HCT116 (cell line): ENCODE data around the gene SCARF2. TPM values are rescaled to one million over a fixed set of nuclear protein-coding genes. Genes with fewer than 3 reads are reported as not detected.

ENCODE experiments used
- ATAC-seq: fragments of 200-7000 bp; cut with Tn5 transposase; 2 replicates; pipeline ENCODE4 v1.9.1; 2020; ENCODE audit warnings: mild to moderate bottlenecking, moderate library complexity
- BruUV-seq: library from RNA; stranded (reverse); fragments of 400-500 nt; replicated peaks from 2 replicates; lab custom pipeline; 2021; lab: Mats Ljungman, UMichigan
- CTCF ChIA-PET: fragments of 300-600 bp; sonication (Branson Sonifier 250); formaldehyde crosslinking; loops from one replicate; lab custom pipeline; 2021; ENCODE audit warnings: antibody characterized with exemption; lab: Charles Lee
- POLR2A ChIA-PET: fragments of 300-600, 350-600 bp; sonication (Branson Sonifier 250); formaldehyde crosslinking; loops from one replicate; lab custom pipeline; 2021; ENCODE audit warnings: antibody characterized with exemption; lab: Charles Lee
- RAD21 ChIA-PET, 2 experiments: fragments of 300-600 bp; sonication (Branson Sonifier 250); formaldehyde crosslinking; loops; one replicate each; lab custom pipeline; 2023; ENCODE audit warnings: low total read pairs in 2 of 2; ENCODE audit not compliant: uncharacterized antibody in 2 of 2, unreplicated experiment in 2 of 2, low non-redundant PET in 1 of 2; lab: Charles Lee
- DNase-seq: peaks from one replicate; pipeline ENCODE4 v3.0.0-alpha.2; 2010; ENCODE audit warnings: low read depth, low spot score
- H2AFZ ChIP-seq: fragments of 200-600 bp; shearing (Covaris generic), sonication (generic); 2 replicates; pipeline ENCODE4 v1.6.1; 2017; ENCODE audit warnings: low read depth, mixed run types, mixed read lengths, antibody characterized with exemption, low read length; ENCODE audit not compliant: poor library complexity, severe bottlenecking
- H3K27ac ChIP-seq: 2 replicates; pipeline ENCODE4 v1.5.1; 2012; ENCODE audit warnings: low read depth, low read length
- H3K27me3 ChIP-seq: fragments of 200-600 bp; sonication (generic); 2 replicates; pipeline ENCODE4 v1.6.1; 2016; ENCODE audit warnings: mixed run types, low read length, mixed read lengths; ENCODE audit not compliant: insufficient read depth
- H3K36me3 ChIP-seq, 2 experiments: fragments of 200-500 bp in 1 of 2; fragments of 200-600 bp in 1 of 2; sonication (Bioruptor generic) in 1 of 2; sonication (generic) in 1 of 2; 2 replicates each; pipeline versions ENCODE4 v1.5.1 to v1.6.1; 2014 to 2016; ENCODE audit warnings: low read length in 2 of 2, inconsistent platforms in 1 of 2, mixed read lengths in 1 of 2, mixed run types in 1 of 2; ENCODE audit not compliant: insufficient read depth in 2 of 2, control insufficient read depth in 1 of 2
- H3K4me1 ChIP-seq, 2 experiments: fragments of 200-600 bp in 1 of 2; sonication (generic) in 1 of 2; 2 replicates each; pipeline versions ENCODE4 v1.5.1 to v1.6.1; 2012 to 2017; ENCODE audit warnings: low read length in 2 of 2, inconsistent platforms in 1 of 2, mild to moderate bottlenecking in 1 of 2, mixed read lengths in 1 of 2, mixed run types in 1 of 2, moderate library complexity in 1 of 2; ENCODE audit not compliant: insufficient read depth in 2 of 2, control insufficient read depth in 1 of 2
- H3K4me2 ChIP-seq: fragments of 200-600 bp; sonication (generic); 2 replicates; pipeline ENCODE4 v1.6.1; 2017; ENCODE audit warnings: mixed run types, low read length, mixed read lengths
- H3K4me3 ChIP-seq, 2 experiments: fragments of 200-600 bp in 1 of 2; sonication (generic) in 1 of 2; replicated peaks in 1 of 2; 2 replicates each; pipeline ENCODE4 v1.5.1; 2011 to 2016; ENCODE audit warnings: low read length in 2 of 2, control low read depth in 1 of 2, low read depth in 1 of 2, mild to moderate bottlenecking in 1 of 2, mixed read lengths in 1 of 2, mixed run types in 1 of 2
- H3K79me2 ChIP-seq: fragments of 200-600 bp; sonication (generic); 2 replicates; pipeline ENCODE4 v1.6.1; 2017; ENCODE audit warnings: mild to moderate bottlenecking, mixed run types, low read length, moderate library complexity, mixed read lengths; ENCODE audit not compliant: insufficient read depth
- H3K9ac ChIP-seq: fragments of 200-600 bp; sonication (generic); 2 replicates; pipeline ENCODE4 v1.6.1; 2016; ENCODE audit warnings: low read length, mixed read lengths
- H3K9me2 ChIP-seq: fragments of 200-600 bp; sonication (generic), shearing (Covaris generic); 2 replicates; pipeline ENCODE4 v1.6.1; 2017; ENCODE audit warnings: mixed run types, mild to moderate bottlenecking, moderate library complexity; ENCODE audit not compliant: insufficient read depth
- H3K9me3 ChIP-seq, 2 experiments: fragments of 200-500 bp in 1 of 2; fragments of 200-600 bp in 1 of 2; sonication (Bioruptor generic) in 1 of 2; sonication (generic) in 1 of 2; 2 replicates each; pipeline ENCODE4 v1.6.1; 2014 to 2017; ENCODE audit warnings: low read length in 2 of 2, mixed read lengths in 2 of 2, inconsistent platforms in 1 of 2, low read depth in 1 of 2, mild to moderate bottlenecking in 1 of 2, mixed run types in 1 of 2, moderate library complexity in 1 of 2; ENCODE audit not compliant: control insufficient read depth in 1 of 2, insufficient read depth in 1 of 2
- H4K20me1 ChIP-seq: fragments of 200-600 bp; sonication (generic), shearing (Covaris generic); 2 replicates; pipeline ENCODE4 v1.6.1; 2017; ENCODE audit warnings: mixed run types, mild to moderate bottlenecking, moderate library complexity; ENCODE audit not compliant: insufficient read depth
- CEBPB ChIP-seq: IDR thresholded peaks from 2 replicates; pipeline ENCODE4 v1.6.1; 2012; ENCODE audit warnings: low read depth
- CTCF ChIP-seq, 3 experiments: fragments of 200-600 bp in 1 of 3; sonication (generic) in 1 of 3; IDR thresholded peaks in 2 of 3; conservative IDR thresholded peaks in 1 of 3; 2 replicates each; pipeline ENCODE4 v1.5.1; 2012 to 2017; ENCODE audit warnings: low read depth in 2 of 3, low read length in 2 of 3, antibody characterized with exemption in 1 of 3, borderline replicate concordance in 1 of 3, control low read depth in 1 of 3, mild to moderate bottlenecking in 1 of 3, mixed read lengths in 1 of 3, mixed run types in 1 of 3, moderate library complexity in 1 of 3; ENCODE audit not compliant: insufficient read depth in 1 of 3
- EGR1 ChIP-seq: IDR thresholded peaks from 2 replicates; pipeline ENCODE4 v1.6.1; 2012; ENCODE audit warnings: low read depth
- JUND ChIP-seq: IDR thresholded peaks from 2 replicates; pipeline ENCODE4 v1.6.1; 2012
- REST ChIP-seq: IDR thresholded peaks from 2 replicates; pipeline ENCODE4 v1.6.1; 2012; ENCODE audit warnings: low read depth
- SIN3A ChIP-seq: IDR thresholded peaks from 2 replicates; pipeline ENCODE4 v1.6.1; 2012; ENCODE audit warnings: low read depth
- SP1 ChIP-seq: IDR thresholded peaks from 2 replicates; pipeline ENCODE4 v1.6.1; 2012; ENCODE audit warnings: low read depth
- TCF7L2 ChIP-seq: IDR thresholded peaks from 2 replicates; pipeline ENCODE4 v1.7.0; 2011; ENCODE audit warnings: borderline replicate concordance, inconsistent platforms; ENCODE audit not compliant: insufficient read depth, insufficient read length; ENCODE audit errors: extremely low read depth
- YY1 ChIP-seq: IDR thresholded peaks from 2 replicates; pipeline ENCODE4 v1.6.1; 2011; ENCODE audit warnings: low read length, low read depth, moderate library complexity, mild to moderate bottlenecking; ENCODE audit not compliant: insufficient replicate concordance; ENCODE audit errors: extremely low read depth
- ZBTB33 ChIP-seq: IDR thresholded peaks from 2 replicates; pipeline ENCODE4 v1.6.1; 2011; ENCODE audit warnings: mild to moderate bottlenecking, low read length, moderate library complexity; ENCODE audit not compliant: insufficient replicate concordance; ENCODE audit errors: extremely low read depth
- intact Hi-C: fragments of 100-400 bp; cut with micrococcal nuclease; formaldehyde crosslinking; loops from 2 replicates; pipeline ENCODE4 v1.10.0; 2022
- total RNA-seq: library from RNA; stranded (reverse); gene quantifications from one replicate; pipeline ENCODE4 v1.2.1, GENCODE V29; 2021; ENCODE audit not compliant: unreplicated experiment

Gene SCARF2
- total RNA-seq, 1 experiment from 2014 or later = 2.5 TPM

- H2AFZ ChIP-seq = no peak overlapping the region
- H3K36me3 ChIP-seq = peaks cover 0 to 3% of the 10 kb centered on the region in 2 experiments; a peak in 3 of 4 replicates
- H3K4me1 ChIP-seq = peaks cover 1 to 3% of the 10 kb centered on the region in 2 experiments; a peak in 2 of 4 replicates
- ChIA-PET RAD21 (no interaction called here), CTCF (no interaction called here), POLR2A (no interaction called here)
- ATAC-seq (no peak), DNase-seq (no peak)
- intact Hi-C loops = no loop called here
- TF ChIP-seq TCF7L2 (no peak), CTCF (IDR thresholded peaks at IDR 0.05 in 2 of 3, conservative IDR thresholded peaks at IDR 0.05 in 1 of 3; ENCODE audit: borderline replicate concordance in 1 of 3, insufficient read depth in 1 of 3, low read depth in 2 of 3, low read length in 2 of 3) (no peak), SP1 (no peak), CEBPB (no peak), JUND (no peak), YY1 (no peak), EGR1 (no peak), REST (no peak), ZBTB33 (no peak), SIN3A (no peak)
- no peak overlapping the region for H3K4me3 ChIP-seq
- no peak overlapping the region for H3K9ac ChIP-seq
- no peaks in the 10 kb centered on the region for H3K27me3 ChIP-seq
- H3K9me2 ChIP-seq = no peaks in the 10 kb centered on the region
- no TSS peak for BruUV-seq
- H3K79me2 ChIP-seq = peaks cover 7% of the 10 kb centered on the region; the same call in 1 of the 2 replicates
- H4K20me1 ChIP-seq = no peaks in the 10 kb centered on the region
- no peaks in the 10 kb centered on the region for H3K9me3 ChIP-seq
- H3K4me2 ChIP-seq = no peak overlapping the region
- no peak overlapping the region for H3K27ac ChIP-seq
These were observed 37.6 kb downstream of the SCARF2 start for GRCh38 chr22:20399866-20400605.
